HG03432 (cell line): ENCODE results near the gene ISL1.

Source experiments
- ATAC-seq: cut with Tn5 transposase; IDR thresholded peaks from one replicate; pipeline ENCODE4 v1.9.1; 2021; ENCODE audit warnings: mild to moderate bottlenecking, moderate library complexity; ENCODE audit not compliant: unreplicated experiment

The ISL1 gene

GRCh38 chr5:51439232-51439631 lies 56.0 kb downstream of the ISL1 start:
- no peak for ATAC-seq
